ENCODE measurements around the gene TSHZ3.
A peak's percentile ranks its signal among the peaks of the same experiment; 100 is the strongest.

The TSHZ3 gene, protein sequence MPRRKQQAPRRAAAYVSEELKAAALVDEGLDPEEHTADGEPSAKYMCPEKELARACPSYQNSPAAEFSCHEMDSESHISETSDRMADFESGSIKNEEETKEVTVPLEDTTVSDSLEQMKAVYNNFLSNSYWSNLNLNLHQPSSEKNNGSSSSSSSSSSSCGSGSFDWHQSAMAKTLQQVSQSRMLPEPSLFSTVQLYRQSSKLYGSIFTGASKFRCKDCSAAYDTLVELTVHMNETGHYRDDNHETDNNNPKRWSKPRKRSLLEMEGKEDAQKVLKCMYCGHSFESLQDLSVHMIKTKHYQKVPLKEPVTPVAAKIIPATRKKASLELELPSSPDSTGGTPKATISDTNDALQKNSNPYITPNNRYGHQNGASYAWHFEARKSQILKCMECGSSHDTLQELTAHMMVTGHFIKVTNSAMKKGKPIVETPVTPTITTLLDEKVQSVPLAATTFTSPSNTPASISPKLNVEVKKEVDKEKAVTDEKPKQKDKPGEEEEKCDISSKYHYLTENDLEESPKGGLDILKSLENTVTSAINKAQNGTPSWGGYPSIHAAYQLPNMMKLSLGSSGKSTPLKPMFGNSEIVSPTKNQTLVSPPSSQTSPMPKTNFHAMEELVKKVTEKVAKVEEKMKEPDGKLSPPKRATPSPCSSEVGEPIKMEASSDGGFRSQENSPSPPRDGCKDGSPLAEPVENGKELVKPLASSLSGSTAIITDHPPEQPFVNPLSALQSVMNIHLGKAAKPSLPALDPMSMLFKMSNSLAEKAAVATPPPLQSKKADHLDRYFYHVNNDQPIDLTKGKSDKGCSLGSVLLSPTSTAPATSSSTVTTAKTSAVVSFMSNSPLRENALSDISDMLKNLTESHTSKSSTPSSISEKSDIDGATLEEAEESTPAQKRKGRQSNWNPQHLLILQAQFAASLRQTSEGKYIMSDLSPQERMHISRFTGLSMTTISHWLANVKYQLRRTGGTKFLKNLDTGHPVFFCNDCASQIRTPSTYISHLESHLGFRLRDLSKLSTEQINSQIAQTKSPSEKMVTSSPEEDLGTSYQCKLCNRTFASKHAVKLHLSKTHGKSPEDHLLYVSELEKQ

DNA sequence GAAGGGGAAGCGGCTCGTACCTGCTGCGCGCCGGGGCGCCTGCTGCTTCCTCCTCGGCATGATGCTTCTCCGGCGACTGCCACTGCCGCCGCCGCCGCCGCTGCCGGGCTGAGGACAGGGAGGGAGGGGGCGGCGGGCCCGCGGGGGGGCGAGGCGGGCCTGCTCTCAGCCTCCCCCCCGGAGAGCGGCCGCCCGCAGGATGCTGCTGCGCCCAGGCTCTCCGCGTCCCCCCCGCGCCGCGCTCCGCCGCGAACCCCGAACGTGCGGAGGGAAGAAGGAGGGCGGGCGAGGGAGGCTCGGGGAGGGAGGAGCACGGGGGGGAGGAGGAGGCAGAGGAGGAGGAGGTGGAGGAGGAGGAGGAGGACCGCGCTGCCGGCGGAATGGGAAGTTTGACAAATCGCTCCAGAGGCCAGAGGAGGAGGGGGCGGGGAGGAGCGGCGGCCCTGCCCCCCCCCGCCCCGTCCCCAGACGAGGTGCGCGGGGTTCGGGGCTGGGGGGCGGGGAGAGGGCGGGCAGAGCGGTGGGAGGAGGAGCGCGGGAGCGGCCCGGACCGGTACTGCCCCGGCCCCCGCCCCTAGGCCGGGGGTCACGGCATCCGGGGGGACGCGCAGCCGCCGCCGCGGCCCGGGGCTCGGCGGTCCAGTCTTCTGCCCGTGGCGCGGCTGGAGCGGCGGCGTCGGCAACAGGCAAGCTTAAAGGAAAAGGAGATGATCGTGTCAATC lies at the start of gene TSHZ3:
Gene TSHZ3 (minus strand): TSS at position 277 of the 722 bp plus-strand sequence. CDS start 217 bp downstream, at position 60.
- DNase-seq, result peak; percentile 12

DNA sequence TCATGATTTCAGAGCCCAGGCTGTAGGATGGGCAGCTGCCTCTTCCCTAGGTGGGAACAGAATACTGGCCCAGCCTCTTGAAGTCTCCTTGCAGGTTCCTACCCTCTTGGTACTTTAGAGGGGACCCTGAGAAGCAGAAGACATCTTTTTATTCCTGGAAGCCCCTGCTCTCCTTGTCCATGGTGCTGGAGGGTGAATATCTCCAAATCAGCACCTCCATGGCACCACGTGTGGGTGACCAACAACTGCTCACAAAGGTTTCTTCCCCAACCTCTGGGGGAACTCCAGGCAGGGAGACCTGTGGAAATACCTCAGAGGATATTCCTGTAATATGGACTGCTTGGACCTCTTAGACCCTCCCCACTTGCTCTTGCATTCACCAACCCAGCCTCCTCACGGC lies 48.1 kb upstream of the TSHZ3 start:
- no peak for DNase-seq

DNA sequence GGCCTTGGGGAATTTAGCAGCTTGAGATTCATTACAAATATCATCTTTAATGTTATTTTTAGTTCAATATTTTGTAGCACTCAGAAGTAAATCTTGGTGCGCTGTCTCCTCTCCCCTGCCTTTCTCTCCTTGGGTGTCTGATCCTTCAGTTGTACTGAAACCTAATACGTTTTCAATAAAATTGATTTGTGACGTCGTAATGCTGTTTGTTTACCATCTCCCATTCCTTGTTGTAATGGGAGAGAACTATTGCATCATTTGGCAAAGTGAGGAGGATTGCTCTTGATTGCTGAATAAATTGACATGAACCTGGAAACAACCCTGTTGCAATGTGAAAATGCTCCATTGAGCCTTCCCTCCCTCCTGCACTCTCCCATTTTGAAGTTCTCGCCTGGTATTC lies 43.2 kb upstream of the TSHZ3 start:
- DNase-seq, result no peak

DNA sequence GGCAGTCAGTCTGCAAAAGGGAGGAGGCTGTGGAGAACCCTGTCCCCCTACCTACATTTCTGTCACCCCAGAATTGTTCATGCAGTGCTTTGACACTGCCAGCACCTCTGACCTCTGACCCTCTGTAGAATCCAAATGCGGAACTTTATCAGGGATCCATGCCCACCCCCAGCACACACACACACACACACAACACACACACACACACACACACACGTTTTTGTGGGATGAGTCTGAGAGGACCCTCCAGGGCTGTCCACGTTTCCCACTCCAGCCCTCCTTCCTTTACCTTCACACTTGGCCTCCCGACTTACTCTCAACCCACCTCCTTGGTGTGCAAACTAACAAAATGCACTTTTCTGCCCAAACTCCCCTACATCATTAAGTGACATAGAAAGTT lies 42.3 kb upstream of the TSHZ3 start:
- no peak for DNase-seq

DNA sequence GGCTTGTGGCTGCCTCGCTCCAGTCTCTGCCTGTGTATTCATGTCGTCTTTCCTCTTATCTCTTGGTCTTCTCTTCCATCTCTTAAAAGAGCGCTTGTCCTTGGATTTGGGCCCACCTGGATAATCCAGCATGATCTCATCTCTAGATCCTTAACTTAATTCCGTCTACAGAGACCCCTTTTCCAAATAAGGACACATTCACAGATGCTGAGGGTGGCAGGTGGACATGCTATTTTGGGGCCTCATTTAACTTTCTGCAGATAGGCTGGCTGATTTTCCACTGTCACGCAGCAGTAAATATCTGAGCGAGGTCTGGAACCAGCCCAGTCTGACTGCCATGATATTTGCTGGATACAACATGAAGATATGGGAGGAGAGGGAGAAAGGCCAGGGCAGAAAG lies 41.5 kb upstream of the TSHZ3 start:
- DNase-seq, result no peak

DNA sequence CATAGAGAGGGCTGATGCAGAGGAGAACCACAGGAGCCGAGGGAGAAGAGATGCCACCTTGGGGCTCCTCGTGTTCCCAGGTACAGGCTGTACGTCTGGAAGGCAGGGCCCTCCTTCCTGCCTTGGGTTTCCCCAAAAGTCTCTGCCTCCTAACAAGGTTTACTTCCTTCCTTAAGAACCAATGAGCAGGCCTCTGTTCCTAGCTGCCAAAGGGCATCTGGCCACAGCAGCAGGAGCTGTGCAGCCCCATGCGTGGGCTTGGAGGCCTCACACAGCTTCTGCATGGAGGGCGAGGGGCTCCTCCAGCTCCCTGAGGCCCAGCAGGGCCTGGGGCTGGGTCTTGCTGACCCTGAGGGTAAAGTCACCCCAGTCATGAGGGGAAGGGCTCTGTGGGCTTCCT lies 40.6 kb upstream of the TSHZ3 start:
- no peak for DNase-seq

DNA sequence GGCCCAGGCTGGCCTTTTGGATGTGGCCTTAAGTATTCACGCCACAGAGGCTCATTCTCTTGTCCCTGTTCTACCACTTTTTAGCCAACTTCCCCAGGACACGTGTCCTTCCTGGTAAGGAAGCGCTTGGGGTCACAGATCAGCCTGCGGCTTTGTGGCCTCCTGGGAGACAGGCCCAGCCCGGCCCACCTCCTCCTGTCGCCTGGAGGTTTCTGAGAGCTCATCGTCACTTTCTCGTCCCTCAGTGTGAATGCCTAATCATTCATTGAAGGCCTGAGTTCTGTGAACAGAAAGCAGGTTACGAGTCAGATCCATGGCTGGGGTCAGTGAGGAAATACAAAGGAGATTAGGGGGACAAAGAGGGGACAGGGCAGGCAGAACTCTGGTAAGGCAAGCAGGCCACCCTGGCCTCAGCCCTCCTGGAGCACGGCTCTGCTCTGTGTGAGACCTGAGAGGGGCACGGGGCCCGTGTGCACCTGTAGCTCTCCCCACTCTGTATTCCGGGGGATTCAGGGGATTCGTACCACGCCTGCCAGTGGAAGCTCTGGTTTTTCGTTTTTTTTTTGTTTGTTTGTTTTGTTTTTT lies 38.6 kb upstream of the TSHZ3 start:
- no peak for DNase-seq

DNA sequence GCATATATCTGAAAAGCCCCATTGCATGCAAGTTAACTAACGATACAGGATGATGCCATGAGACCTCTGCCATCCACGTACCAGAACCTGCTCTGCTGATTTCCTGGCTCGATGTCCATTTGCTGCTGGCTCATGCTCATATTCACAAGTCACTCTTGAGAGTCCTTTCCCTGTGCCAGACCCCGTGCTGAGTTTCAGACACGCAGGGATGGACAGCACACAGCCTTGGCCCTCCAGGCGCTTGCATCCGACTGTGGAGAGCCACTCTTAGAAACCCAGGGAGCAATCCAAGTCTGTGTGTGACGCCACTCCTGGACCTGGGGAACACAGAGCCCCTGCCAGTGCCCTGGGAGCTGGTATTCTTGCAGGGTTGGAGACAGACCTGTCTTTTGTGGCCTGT lies 37.6 kb upstream of the TSHZ3 start:
- DNase-seq, result no peak

DNA sequence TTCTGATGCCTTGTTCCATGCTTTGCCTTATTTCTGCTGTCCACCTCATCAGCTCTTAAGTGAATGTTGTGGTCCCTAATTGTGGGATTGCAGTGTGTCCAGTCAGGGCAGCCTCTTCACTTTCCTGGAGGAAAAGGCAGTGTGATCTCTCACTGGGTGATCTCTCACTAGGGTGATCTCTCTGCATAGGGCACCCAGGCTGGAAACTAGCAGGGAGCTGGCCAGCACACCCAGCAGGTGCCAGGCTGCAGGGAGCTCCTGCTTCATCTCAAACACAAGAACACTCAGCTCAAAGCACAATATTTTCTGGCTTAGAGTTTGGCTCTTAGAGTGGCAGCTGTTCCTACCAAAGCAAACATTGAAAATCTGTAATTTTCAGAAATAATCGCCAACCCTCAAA lies 36.5 kb upstream of the TSHZ3 start:
- DNase-seq, result no peak

DNA sequence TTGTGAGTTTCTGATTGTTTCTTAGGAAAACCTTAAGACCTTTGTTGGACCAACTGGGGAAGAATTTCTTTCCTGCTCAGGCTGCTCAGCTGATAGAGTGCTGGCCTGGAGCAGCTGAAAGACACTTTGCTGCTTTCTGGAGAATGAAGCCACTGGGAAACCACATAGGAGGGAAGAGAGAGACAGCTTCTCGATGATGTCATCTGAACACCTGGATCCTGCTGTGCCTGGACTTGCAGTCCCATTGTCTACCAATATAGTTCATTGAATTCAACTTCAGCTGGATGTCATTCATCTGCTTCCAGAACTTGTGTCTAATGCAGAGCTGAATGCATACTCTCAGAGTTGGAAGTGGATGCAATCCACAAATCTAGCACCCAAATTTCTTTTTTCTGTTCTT lies 34.3 kb upstream of the TSHZ3 start:
- no peak for DNase-seq

DNA sequence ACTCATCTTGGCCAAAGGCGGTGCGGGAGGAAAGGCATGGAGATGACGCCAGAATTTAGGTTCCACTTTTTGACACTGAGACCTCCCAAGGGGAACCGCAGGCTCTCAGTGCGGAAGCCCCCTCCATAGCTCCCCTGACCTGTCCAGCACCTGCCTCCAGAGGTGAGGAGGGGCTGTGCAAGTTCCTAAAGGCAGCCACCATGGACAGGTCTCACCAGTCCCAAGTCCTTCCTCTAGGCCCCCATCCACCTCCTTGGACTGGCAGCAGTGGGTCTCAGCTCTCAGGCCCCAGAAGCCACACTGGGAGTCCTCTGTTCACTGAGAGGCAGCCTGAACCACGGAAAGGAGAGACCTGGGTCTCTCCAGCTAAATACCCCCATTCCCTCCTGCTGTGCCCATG lies 31.6 kb upstream of the TSHZ3 start:
- no peak for DNase-seq

DNA sequence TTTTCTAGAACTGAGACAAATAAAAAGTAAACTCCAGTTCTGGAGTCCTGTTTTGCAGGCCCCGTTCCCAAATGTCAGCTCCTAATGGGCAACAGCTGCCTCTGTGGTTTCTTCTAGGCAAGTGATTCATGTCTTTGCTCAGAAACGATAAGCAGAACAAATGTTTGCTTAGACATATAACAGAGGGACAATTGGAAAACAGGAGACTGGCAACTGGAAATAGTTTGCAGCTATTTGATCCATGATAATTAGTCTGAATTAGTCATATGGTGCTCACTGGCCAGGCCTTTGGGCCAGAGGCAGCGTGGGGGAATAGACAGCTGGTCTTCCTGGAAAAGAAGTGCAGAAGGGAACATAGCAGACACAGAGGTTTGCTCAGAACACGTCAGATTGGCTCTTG lies 29.2 kb upstream of the TSHZ3 start:
- DNase-seq, result no peak

DNA sequence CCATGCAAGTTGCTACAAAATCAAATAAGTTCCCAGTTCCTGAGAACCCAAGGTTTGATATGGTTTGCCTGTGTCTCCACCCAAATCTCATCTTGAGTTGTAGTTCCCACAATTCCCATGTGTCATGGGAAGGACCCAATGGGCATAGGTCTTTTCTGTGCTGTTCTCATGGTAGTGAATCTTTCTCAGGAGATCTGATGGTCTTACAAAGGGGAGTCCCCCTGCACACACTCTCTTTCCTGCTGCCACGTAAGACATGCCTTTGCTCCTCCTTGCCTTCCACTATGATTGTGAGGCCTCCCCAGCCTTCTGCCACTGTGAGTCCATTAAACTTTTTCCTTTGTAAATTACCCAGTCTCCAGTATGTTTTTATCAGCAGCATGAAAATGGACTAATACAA lies 28.5 kb upstream of the TSHZ3 start:
- DNase-seq, result no peak

DNA sequence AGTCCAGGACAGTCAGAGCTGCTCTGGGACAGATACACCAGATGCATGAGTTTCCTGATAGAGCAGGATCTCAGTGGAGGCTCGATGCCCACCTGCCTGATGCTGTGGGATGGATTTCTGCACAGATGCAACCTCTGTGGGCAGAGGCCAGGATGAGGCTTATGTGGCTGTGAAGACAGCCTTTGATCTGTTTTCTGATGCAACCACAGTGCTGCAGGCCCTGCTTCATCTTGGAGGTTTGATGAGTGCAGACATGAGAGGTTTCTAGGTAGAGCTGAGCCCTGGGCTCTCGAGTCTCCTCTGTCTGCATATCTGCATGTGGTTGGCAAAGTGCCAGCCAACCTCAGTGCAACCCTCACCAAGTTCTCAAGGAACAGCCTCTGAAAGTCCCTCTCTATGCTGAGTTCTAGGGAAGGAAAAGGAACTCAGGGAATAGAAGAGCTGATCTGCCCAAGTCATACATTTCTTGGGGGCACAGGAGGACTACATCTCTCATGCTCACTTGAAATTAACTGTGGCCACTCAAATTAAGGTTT lies 23.1 kb upstream of the TSHZ3 start:
- DNase-seq, result no peak

DNA sequence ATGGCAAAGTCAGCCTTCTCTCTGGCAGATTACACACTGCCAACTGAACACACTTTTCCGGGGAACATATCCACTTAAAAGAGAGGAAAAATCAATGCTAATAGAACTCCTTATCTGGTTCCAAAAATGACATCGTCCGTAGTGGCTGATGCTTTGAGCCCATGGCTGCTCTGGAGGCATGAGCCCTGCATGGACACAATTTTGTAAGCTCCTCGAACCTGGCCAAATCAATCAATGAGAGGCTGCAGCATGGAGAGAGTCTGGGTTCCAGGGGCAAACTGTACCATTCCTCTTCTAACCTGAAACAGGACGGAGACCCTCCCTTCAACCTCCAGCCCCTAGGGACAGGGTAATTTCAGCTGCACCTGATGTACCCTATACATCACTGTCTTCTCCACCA lies 21.0 kb upstream of the TSHZ3 start:
- DNase-seq, result no peak

DNA sequence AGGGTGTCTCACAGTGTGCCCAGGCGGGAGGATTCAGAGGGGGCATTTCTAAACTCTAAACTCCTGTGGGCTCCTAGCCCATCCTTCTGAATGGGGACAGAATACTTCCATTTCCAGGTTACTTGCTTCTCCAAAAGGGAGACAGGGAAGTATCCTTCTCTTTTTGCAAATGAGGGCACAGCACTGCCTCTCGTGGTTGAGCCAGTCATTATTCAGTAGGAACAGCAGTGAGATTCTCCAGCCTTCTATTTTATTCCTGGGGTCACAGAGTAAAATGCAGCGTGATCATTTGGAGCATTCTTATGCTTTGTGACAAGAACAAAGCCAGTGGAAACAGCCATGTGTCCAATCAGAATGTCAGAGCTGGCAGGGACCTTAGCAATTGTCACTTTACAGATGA lies 15.7 kb upstream of the TSHZ3 start:
- DNase-seq, result no peak

DNA sequence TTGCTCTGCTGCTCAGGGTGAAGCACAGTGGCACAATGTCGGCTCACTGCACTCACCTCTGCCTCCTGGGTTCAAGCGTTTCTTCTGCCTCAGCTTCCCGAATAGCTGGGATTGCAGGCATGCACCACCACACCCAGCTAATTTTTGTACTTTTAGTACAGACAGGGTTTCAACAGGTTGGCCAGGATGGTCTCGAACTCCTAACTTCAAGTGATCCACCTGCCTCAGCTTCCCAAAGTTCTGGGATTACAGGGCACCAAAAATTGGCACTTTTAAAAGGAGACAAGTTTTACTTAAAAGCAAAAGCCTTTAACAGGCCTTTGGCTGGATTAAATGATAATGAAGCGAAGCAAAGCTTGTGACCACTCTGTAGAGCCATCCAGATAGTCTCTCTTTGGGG lies 12.5 kb upstream of the TSHZ3 start:
- DNase-seq, result no peak

DNA sequence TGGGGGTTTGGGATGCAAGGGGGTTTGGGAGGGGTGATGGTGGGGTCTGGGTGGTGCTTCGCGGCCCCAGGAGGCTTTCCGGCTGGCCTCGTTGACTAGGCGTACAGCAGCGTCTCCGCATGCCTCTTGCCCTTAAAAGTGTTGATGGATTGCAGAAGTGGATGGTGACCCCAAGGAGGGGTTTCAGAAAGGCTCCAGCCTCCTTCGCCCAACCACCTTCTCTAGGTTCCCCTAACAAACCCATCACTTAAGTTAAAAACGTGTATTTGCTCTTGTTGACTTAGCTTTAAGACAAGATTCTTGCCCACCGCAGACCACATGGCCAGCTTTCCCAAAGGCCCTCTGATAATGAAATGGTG lies 8.1 kb upstream of the TSHZ3 start:
- no peak for DNase-seq

DNA sequence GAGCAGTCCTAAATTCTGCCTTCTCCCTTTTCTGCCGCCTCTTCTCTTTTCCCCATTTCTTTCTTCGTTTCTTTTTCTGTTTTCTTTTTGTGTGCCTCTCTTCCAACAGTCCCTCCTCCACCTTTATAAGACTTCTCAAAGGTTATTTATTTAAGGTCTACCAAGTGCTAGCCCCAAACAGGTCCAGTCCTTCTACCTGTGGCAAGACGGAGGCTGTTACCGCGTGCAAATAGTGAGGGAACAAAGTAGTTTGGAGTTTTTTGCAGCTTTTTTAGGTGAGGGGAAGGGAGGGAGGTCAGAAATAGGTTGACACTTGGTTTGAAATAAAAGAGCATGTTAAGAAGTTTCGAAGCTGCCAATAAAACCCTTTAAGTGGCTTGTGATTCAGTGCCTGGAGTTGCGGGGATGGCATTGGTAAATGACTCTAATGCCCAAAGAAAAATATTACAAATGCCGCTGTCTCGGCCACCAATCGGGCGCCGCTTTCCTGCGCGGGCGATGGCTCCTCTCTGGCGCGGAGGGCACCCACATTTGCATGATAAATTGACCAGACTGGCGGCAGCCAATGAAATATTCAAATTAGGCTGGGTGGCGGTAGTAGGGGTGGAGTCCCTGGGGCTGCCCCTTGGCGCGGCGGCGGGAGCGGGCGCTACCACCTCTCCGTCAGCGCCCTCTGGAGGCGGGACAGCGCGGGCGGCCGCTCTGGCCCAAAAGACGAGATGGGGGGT lies 7.5 kb upstream of the TSHZ3 start:
- DNase-seq, result peak; percentile 2

DNA sequence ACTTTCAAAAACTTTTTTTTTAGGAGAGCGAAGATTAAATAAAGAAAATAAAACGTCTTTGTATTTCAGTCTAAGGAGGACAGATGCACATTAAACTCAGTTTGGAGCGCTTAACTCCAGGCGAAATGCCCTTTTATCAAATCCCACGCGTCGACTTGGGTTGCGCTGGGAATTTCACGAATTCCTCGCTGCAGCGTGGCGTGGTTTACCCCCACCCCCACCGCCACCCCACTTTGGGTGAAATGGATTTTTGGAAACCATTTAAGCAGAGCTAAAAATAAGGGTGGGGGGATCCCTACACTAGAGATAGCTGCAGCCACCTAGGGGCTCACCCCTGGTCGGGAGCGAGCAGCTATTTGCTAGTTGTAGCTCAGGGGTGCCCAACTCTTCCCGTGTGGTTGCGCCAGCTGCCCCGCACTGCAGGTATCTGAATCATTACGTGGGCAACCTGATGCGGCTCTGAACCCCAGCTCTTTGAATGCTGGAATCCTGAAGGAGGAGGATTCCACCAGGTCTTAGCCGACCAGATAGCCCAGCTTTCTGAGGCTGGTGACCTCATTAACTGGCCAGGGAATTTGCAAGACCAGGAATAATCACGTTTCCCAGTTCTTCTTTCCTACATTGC lies 6.5 kb upstream of the TSHZ3 start:
- no peak for DNase-seq
